ENCODE data around the gene EVPLL.
"Not testable (repeated sequence)": the region's sequence is repeated elsewhere in the genome, so short reads cannot be mapped to it uniquely, and the experiment has no call there.

The EVPLL gene

DNA sequence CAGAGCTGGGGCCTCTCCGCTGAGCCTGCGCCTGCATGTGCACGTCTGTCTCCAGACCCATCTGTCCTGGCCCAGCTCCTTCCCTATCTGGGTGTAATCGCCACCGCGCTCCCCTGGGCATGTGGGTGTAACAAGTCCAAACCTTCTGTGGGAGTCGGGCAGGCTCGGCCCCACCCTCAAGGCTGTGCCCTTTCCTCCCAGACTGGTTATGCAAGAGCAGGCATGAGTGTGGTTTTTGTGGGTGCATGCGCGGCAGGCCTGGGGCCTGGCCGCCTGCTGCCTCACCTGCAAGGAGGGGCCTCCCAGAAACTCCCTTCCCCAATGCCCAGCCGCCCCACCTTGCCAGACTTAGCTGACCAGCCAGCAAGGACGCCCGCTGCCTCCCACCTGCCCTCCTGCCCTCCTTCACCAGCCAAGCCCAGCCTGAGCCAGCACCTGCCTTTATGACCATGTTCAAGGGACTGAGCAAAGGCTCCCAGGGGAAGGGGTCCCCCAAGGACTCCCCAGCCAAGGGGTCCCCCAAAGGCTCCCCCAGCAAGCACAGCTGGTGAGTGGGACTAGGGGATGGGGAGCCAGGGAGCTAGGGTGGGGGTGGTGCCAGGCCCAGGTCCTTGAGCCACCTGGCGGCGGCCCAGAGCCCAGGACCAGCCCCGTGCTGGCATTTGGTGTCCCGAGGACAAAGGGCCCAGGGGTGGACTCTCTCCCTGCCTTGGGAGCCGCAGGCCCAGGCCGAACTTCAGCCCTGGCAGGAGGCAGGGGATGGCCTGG, at the start of gene EVPLL:
TSS of gene EVPLL (plus strand) at position 342 of the 768 bp plus-strand sequence. CDS start 3,160 bp downstream, outside the sequence.
- DNase-seq, result no peak

GRCh38 chr17:18328643-18329204, 48.9 kb upstream of the EVPLL start:
- no peak for DNase-seq

GRCh38 chr17:18331879-18332278, 45.7 kb upstream of the EVPLL start:
- no peak for DNase-seq

DNA sequence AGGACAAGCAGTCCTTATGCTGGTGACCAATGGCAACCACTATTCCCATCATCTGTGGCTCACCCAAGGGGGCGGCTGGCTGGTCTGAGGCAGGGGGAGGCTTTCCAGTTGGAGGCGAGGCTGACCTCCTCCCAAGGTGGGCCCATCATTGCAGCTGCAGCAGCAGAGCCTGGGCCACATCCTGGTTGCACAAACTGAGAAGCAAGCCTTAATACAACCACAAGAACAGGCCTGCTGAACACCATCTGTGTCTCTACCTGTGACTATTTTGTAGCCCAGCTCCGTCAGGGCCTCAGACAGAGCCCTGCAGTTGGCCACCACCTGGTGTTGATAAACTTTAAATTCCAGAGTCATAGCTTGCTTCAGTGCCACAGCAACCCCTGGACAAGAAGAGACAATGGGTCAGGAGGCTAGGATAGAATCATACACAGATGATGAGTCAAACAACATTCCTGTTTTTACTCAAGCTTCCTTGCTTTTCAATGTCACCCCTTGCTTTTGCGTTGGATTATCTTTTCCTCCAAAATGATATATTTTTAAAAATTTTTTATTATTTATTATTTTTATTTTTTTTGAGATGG, 44.6 kb upstream of the EVPLL start:
- DNase-seq, result no peak

GRCh38 chr17:18338158-18338557, 39.4 kb upstream of the EVPLL start:
- not testable (repeated sequence) for DNase-seq

DNA sequence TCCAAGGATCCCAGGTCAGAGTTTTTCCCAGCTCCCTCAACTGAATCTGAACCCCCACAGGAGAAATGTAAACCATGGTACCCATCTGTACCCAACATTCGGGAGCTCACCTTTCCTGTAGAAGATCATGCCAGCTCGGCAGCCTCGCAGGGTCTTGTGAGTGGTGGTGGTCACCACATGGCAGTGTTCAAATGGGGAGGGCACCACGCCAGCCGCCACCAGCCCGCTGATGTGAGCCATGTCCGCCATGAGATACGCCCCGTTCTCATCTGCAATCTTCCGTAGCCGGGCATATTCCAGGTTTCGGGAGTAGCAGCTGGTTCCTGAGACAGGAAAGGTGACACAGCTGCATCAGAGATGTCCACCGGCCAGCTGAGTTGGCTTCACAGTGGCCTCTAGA, 37.6 kb upstream of the EVPLL start:
- no peak for DNase-seq

GRCh38 chr17:18344021-18344420, 33.6 kb upstream of the EVPLL start:
- no peak for DNase-seq

DNA sequence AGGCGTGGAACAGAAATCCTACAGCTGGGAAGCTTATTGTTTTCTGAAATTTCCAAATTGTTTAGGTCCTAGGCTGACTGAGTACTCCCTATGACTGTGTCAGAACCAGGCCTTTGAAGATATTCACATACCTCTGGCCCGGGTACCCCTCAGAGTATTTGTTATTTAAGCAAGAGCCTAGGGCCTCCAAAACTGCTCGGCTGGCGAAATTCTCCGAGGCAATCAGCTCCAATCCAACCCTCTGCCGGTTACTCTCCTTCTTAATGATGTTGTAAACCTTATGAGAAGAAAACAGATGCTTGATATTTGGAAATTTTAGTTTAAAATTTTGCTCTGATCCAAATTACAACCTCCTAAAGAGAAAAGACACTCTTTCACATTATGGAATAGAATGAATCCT, 24.0 kb upstream of the EVPLL start:
- no peak for DNase-seq

- no peak for DNase-seq
Measured at GRCh38 chr17:18356624-18357023, 21.0 kb upstream of the EVPLL start.

- no peak for DNase-seq
Measured at GRCh38 chr17:18360518-18360917, 17.1 kb upstream of the EVPLL start.

- DNase-seq, result no peak
Measured at GRCh38 chr17:18361837-18362697, 15.5 kb upstream of the EVPLL start.

GRCh38 chr17:18362698-18363100, 14.9 kb upstream of the EVPLL start:
- peak; percentile 24 for DNase-seq

DNA sequence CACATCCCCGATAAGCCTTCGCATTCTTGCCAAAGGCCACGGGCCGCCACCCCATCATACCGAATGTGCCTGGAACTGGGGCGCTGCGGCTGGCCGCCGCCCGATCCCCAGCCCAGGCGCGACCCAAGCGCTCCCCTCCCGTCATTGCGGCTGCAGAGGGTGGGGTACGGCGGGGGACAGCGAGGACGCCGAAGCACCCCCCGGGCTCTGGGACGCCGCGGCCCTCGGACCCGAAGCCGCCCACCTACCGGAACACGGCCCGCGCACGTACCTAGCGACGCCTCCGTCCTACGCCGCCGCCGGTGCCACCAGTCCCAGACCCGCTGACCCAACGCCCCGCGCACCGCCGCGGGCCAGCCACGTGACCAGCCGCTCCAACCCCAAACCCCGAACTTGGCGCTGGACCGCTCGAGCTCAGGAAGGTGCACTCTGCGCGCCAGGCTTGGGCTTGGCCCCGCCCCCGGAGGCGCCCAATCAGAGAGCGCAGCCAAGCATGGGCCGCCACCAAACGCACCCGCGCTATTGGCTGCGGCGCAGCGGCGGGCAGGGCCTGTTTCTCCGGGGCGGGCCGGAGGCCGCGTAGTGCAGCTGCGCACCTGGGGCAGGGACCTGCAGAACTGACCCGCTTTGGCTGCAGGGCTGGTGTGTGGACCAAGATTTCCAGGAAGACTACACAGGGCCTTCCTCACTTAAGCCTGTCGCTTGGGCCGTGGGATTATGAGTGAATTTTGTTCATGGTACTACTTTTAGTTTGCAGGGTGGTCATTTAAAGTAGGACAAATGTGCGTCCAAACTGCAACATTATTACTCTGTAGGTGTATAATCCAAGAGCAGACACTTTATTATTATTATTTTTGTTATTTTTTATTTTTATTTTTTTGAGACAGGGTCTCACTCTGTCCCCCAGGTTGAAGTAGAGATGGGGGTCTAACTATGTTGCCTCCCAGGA, 14.2 kb upstream of the EVPLL start, which contains the start of gene SHMT1:
TSS of gene SHMT1 (minus strand) at position 450 of the 949 bp plus-strand sequence. CDS start 7,569 bp downstream, outside the sequence.
- peak; percentile 94 for DNase-seq

GRCh38 chr17:18364166-18364565, 13.4 kb upstream of the EVPLL start:
- DNase-seq, result no peak

GRCh38 chr17:18368946-18369345, 8.6 kb upstream of the EVPLL start:
- DNase-seq, result no peak

- DNase-seq, result no peak
Measured at GRCh38 chr17:18370761-18371160, 6.8 kb upstream of the EVPLL start.

GRCh38 chr17:18371455-18371854, 6.1 kb upstream of the EVPLL start:
- no peak for DNase-seq

DNA sequence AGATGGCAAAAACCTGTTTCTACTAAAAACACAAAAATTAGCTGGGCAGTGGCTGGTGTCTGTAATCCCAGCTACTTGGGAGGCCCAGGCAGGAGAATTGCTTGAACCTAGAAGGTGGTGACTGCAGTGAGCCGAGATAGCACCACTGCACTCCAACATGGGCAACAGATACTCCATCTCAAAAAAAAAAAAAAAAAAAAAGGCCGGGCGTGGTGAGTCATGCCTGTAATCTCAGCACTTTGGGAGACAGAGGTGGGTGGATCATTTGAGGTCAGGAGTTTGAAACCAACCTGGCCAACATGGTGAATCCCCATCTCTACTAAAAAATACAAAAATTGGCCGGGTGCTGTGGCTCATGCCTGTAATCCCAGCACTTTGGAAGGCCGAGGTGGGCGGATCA, 4.4 kb upstream of the EVPLL start:
- DNase-seq, result not testable (repeated sequence)

DNA sequence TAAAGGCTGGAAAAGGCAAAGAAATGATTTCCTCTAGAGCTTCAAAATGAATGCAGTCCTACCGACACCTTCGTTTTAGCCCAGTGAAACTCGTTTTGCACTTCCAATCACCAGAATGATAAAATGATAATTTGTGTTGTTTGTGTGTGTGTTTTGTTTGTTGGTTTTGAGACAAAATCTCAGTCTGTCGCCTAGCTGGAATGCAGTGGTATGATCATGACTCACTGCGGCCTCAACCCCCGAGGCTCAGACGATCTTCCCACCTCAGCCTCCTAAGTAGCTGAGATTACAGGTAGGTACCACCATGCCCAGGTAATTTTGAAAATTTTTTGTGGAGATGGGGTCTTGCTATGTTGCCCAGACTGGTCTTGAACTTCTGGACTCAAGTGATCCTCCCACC, 3.4 kb upstream of the EVPLL start:
- no peak for DNase-seq

DNA sequence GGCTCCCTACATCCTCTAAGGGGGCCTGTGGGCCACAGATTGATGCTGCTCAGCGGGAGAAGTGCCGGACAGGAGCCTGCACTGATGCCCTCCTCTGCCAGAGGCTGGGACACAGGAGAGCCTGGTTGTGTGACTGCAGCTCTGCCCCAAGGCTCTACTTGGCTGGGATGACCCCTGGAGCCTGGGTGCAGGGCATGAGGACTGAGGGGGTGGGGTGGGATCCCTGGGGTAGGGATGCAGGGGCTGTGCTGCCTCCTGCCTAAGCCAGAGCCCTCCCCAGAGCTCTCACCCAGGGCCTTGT, 577 bp downstream of the EVPLL start:
- no peak for DNase-seq

DNA sequence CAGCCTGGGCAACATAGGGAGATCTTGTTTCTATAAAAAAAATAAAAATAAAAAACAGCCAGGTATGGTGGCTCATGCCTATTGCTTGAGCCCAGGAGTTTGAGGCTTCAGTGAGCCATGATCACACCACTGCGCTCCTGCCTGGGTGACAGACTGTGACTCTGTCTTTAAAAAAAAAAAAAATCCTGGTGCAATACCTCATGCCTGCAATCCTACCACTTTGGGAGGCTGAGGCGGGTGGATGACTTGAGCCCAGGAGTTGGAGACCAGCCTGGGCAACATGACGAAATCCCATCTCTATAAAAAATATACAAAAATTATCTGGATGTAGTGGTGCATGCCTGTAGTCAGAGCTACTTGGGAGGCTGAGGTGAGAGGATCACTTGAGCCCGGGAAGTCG, 1.0 kb downstream of the EVPLL start:
- DNase-seq, result not testable (repeated sequence)

Measured in NCI-H146 (cell line).